IMR-90 (cell line): ENCODE measurements around the gene XAGE3. TPM values are rescaled to one million over a fixed set of nuclear protein-coding genes. Genes with fewer than 3 reads are reported as not detected.
"Not testable (repeated sequence)": the region's sequence is repeated elsewhere in the genome, so short reads cannot be mapped to it uniquely, and the experiment has no call there.

ENCODE experiments used
- ATAC-seq: fragments of 200-7000 bp; cut with Tn5 transposase; 2 replicates; pipeline ENCODE4 v1.9.1; 2020; ENCODE audit warnings: low read depth, mild to moderate bottlenecking, moderate library complexity
- BruUV-seq: library from RNA; stranded (reverse); fragments of 400-500 nt; replicated peaks from 2 replicates; lab custom pipeline; 2021; lab: Mats Ljungman, UMichigan
- CTCF ChIA-PET: fragments of 300-600 bp; formaldehyde crosslinking; extraction: SDS; loops from one replicate; lab custom pipeline; 2021; ENCODE audit warnings: antibody characterized with exemption; lab: Yijun Ruan, JAX
- POLR2A ChIA-PET: fragments of 300-600 bp; sonication (Branson Sonifier 250); formaldehyde crosslinking; loops from one replicate; lab custom pipeline; 2022; ENCODE audit warnings: antibody characterized with exemption; ENCODE audit not compliant: unreplicated experiment; lab: Charles Lee
- DNase-seq: peaks from one replicate; pipeline ENCODE4 v3.0.0; 2013
- H2AFZ ChIP-seq: replicated peaks from 2 replicates; pipeline ENCODE3; 2013; ENCODE audit warnings: low read length, mild to moderate bottlenecking; ENCODE audit not compliant: poor library complexity
- H2AK5ac ChIP-seq: 2 replicates; pipeline ENCODE4 v1.6.1; 2013; ENCODE audit warnings: low read depth, low read length, inconsistent platforms
- H2AK9ac ChIP-seq: replicated peaks from 2 replicates; pipeline ENCODE3; 2013; ENCODE audit warnings: mild to moderate bottlenecking, low read depth, low read length, moderate library complexity; ENCODE audit not compliant: poor library complexity
- H2BK120ac ChIP-seq: 2 replicates; pipeline ENCODE4 v1.6.1; 2013; ENCODE audit warnings: low read depth, low read length, inconsistent platforms
- H2BK15ac ChIP-seq: 3 replicates; pipeline ENCODE4 v1.6.1; 2013; ENCODE audit warnings: low read depth, low read length, inconsistent platforms
- H2BK20ac ChIP-seq: 2 replicates; pipeline ENCODE4 v1.6.1; 2013; ENCODE audit warnings: low read depth, mild to moderate bottlenecking, inconsistent platforms, low read length, moderate library complexity
- H2BK5ac ChIP-seq: 2 replicates; pipeline ENCODE4 v1.6.1; 2013; ENCODE audit warnings: mild to moderate bottlenecking, low read depth, low read length, inconsistent platforms; ENCODE audit not compliant: poor library complexity, severe bottlenecking
- H3K14ac ChIP-seq: replicated peaks from 2 replicates; pipeline ENCODE4 v1.6.1; 2013; ENCODE audit warnings: low read depth, low read length, inconsistent platforms
- H3K18ac ChIP-seq: 2 replicates; pipeline ENCODE4 v1.6.1; 2013; ENCODE audit warnings: low read depth, low read length, control low read depth
- H3K23ac ChIP-seq: 2 replicates; pipeline ENCODE4 v1.6.1; 2013; ENCODE audit warnings: low read depth, low read length, inconsistent platforms
- H3K27ac ChIP-seq: 2 replicates; pipeline ENCODE4 v1.5.1; 2013; ENCODE audit warnings: mild to moderate bottlenecking, control low read depth, low read length; ENCODE audit not compliant: insufficient read depth
- H3K27me3 ChIP-seq: 2 replicates; pipeline ENCODE4 v1.6.1; 2013; ENCODE audit warnings: low read length; ENCODE audit not compliant: control insufficient read depth, insufficient read depth
- H3K36me3 ChIP-seq: 2 replicates; pipeline ENCODE4 v1.6.1; 2013; ENCODE audit warnings: low read length, mixed read lengths; ENCODE audit not compliant: control insufficient read depth, insufficient read depth
- H3K4ac ChIP-seq: 2 replicates; pipeline ENCODE4 v1.6.1; 2013; ENCODE audit warnings: low read depth, low read length, inconsistent platforms
- H3K4me1 ChIP-seq: 2 replicates; pipeline ENCODE4 v1.6.1; 2013; ENCODE audit warnings: low read length, mixed read lengths; ENCODE audit not compliant: control insufficient read depth, insufficient read depth
- H3K4me2 ChIP-seq: 2 replicates; pipeline ENCODE4 v1.6.1; 2013; ENCODE audit warnings: low read depth, mild to moderate bottlenecking, control low read depth, low read length, moderate library complexity
- H3K4me3 ChIP-seq: 2 replicates; pipeline ENCODE4 v1.5.1; 2013; ENCODE audit warnings: low read depth, mild to moderate bottlenecking, control low read depth, low read length, moderate library complexity; ENCODE audit not compliant: insufficient read depth
- H3K56ac ChIP-seq: 2 replicates; pipeline ENCODE4 v1.6.1; 2013; ENCODE audit warnings: low read length, inconsistent platforms; ENCODE audit not compliant: insufficient read depth; ENCODE audit errors: extremely low read depth
- H3K79me1 ChIP-seq, 2 experiments: 2 replicates each; pipeline ENCODE4 v1.6.1; 2013; ENCODE audit warnings: low read length in 2 of 2, inconsistent platforms in 1 of 2, low read depth in 1 of 2
- H3K9ac ChIP-seq: 2 replicates; pipeline ENCODE4 v1.6.1; 2013; ENCODE audit warnings: low read depth, low read length, control low read depth
- H3K9me1 ChIP-seq: 2 replicates; pipeline ENCODE4 v1.6.1; 2013; ENCODE audit warnings: low read length, inconsistent platforms; ENCODE audit not compliant: insufficient read depth
- H3K9me3 ChIP-seq: 2 replicates; pipeline ENCODE4 v1.6.1; 2013; ENCODE audit warnings: low read length; ENCODE audit not compliant: control insufficient read depth, insufficient read depth
- H4K20me1 ChIP-seq: 2 replicates; pipeline ENCODE4 v1.6.1; 2013; ENCODE audit warnings: low read length, inconsistent platforms; ENCODE audit not compliant: insufficient read depth
- H4K5ac ChIP-seq: 2 replicates; pipeline ENCODE4 v1.6.1; 2013; ENCODE audit warnings: mild to moderate bottlenecking, low read depth, low read length, control low read depth
- H4K8ac ChIP-seq, 2 experiments: 2 replicates each; pipeline ENCODE4 v1.6.1; 2013; ENCODE audit warnings: low read depth in 2 of 2, low read length in 2 of 2, control low read depth in 1 of 2, inconsistent platforms in 1 of 2
- H4K91ac ChIP-seq: 2 replicates; pipeline ENCODE4 v1.6.1; 2013; ENCODE audit warnings: low read depth, low read length, inconsistent platforms; ENCODE audit not compliant: insufficient read depth
- WGBS, 2 experiments: methylation state at CpG; one replicate each; pipeline versions ENCODE4 v1.1.5 to v1.1.7; 2013; ENCODE audit warnings: missing lambda C conversion rate in 2 of 2; ENCODE audit not compliant: insufficient read length in 1 of 2; ENCODE audit errors: extremely low coverage in 2 of 2; 5-methylcytosine and 5-hydroxymethylcytosine counted together
- dilution Hi-C: fragments of 300-500 bp; cut with HindIII; formaldehyde crosslinking; loops from one replicate; pipeline ENCODE4 v1.14.3; 2018; ENCODE audit warnings: low sequenced_read_pairs; ENCODE audit not compliant: unreplicated experiment
- in situ Hi-C: fragments of 300-500 bp; cut with MboI; formaldehyde crosslinking; loops from 3 replicates; pipeline ENCODE4 v1.14.3; 2019; ENCODE audit warnings: low sequenced_read_pairs, inconsistent platforms, mixed read lengths
- intact Hi-C: fragments of 100-400 bp; cut with micrococcal nuclease; formaldehyde crosslinking; loops from 2 replicates; pipeline ENCODE4 v1.10.0; 2022
- polyA plus RNA-seq, 3 experiments: library from polyadenylated mRNA; depleted of rRNA; stranded (reverse); fragments of >200 nt; gene quantifications; 2 replicates each; pipeline ENCODE4 v1.2.3, GENCODE V29; 2012; ENCODE audit warnings: low replicate concordance in 1 of 3
- total RNA-seq: library from RNA; depleted of rRNA; stranded (reverse); fragments of >200 nt; gene quantifications from 2 replicates; pipeline ENCODE4 v1.2.3, GENCODE V29; 2012

Gene XAGE3
- total and polyA plus RNA-seq, 2 of the 4 experiments (the other 2 are of a cell fraction) = not detected

DNA sequence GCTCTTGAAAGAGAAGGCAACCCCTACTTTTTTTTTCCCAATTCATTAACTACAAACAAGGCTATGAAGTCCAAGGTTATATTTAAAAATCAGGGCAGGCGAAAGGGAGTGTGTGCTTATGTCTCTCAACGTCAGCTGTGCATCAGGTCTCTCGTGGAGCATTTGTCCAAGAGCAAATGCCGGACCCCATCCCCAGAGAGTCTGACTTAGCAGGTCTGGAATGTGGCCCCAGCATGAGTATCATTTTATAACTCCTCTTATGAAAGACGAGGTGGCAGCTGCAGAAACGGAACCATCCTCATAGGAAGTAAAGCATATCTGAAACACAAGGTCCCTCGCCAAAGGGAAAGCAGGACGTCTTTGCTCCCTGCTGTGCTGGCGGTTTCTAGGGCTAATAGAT lies 45.8 kb upstream of the XAGE3 start:
- H3K4me2 ChIP-seq, DNase-seq, H3K9me1 ChIP-seq, H2AK9ac ChIP-seq, intact Hi-C loops, H2AFZ ChIP-seq, H2BK20ac ChIP-seq, H3K4me1 ChIP-seq, H2BK5ac ChIP-seq, H4K5ac ChIP-seq, dilution Hi-C loops, H4K91ac ChIP-seq, H3K79me1 ChIP-seq, H2AK5ac ChIP-seq, ATAC-seq, H3K56ac ChIP-seq, H3K23ac ChIP-seq, H3K4me3 ChIP-seq, in situ Hi-C loops, H3K18ac ChIP-seq, CTCF ChIA-PET, H2BK120ac ChIP-seq, H3K36me3 ChIP-seq, H3K14ac ChIP-seq, H3K27me3 ChIP-seq, H4K20me1 ChIP-seq, POLR2A ChIA-PET, H3K27ac ChIP-seq, H3K4ac ChIP-seq, H3K9ac ChIP-seq, H2BK15ac ChIP-seq, BruUV-seq, H4K8ac ChIP-seq, H3K9me3 ChIP-seq: not testable (repeated sequence)
- no CpG with 5 or more reads among the region's 9 CpGs for WGBS, 2 experiments

DNA sequence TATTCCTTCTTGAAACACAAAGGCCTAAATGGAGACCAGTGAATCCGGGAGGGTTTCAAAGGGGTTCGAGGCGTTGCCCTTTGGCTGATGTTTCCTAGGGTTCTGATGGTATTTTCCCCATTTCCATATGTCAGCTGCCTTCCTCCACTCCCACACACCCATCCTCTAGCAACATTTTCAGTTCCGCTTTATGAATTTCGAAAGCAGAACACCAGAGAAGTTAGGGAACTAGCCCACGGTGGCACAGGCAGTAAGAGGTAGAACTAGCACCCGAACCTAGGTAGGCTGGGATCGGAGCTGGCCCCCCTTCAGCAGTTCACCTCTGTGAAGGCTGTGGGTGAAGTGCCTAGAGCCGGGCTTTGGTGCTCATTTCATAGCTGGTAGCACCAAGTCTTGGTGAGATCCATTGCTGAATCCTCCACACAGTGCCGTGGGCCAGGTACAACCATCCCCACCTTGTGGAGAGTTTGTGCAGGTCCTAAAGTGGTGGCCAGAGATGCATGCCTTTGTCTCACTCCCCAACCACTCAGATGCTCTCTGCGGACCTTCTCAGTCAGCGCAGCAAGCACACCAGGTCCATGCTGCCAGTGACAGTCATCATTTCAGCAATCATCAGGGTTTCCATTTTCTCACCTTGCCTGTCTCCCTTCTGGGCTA lies 41.6 kb upstream of the XAGE3 start:
- ATAC-seq, H3K27me3 ChIP-seq, in situ Hi-C loops, H2BK5ac ChIP-seq, H2AK5ac ChIP-seq, H2AFZ ChIP-seq, H2BK120ac ChIP-seq, H4K8ac ChIP-seq, H3K14ac ChIP-seq, H3K9me3 ChIP-seq, H3K9ac ChIP-seq, H3K36me3 ChIP-seq, H3K27ac ChIP-seq, H3K9me1 ChIP-seq, H2BK15ac ChIP-seq, H2BK20ac ChIP-seq, DNase-seq, H3K4ac ChIP-seq, H4K5ac ChIP-seq, H3K23ac ChIP-seq, H3K56ac ChIP-seq, H2AK9ac ChIP-seq, H3K18ac ChIP-seq, dilution Hi-C loops, H4K20me1 ChIP-seq, H3K4me2 ChIP-seq, H3K4me1 ChIP-seq, CTCF ChIA-PET, H3K4me3 ChIP-seq, H3K79me1 ChIP-seq, H4K91ac ChIP-seq, intact Hi-C loops, POLR2A ChIA-PET, BruUV-seq: not testable (repeated sequence)
- WGBS, 2 experiments = no CpG with 5 or more reads among the region's 12 CpGs
